ENCODE results near the gene CWC27. TPM values are rescaled to one million over a fixed set of nuclear protein-coding genes. Genes with fewer than 3 reads are reported as not detected.
A peak's percentile ranks its signal among the peaks of the same experiment; 100 is the strongest.

The CWC27 gene
- total RNA-seq, 1 experiment from 2014 or later: 12.6 TPM

GRCh38 chr5:65041296-65042158 is 272.8 kb downstream of the CWC27 start:
- ChIA-PET POLR2A (ENCODE audit: unreplicated experiment) (no interaction called here), CTCF (no interaction called here)
- Histone ChIP-seq H2AFZ (ENCODE audit: low read length) (no peak overlapping the region), H3K9ac (ENCODE audit: low read length) (no peak overlapping the region), H3K4me3 (ENCODE audit: low read length) (no peak overlapping the region), H3K27ac (ENCODE audit: low read length) (peak overlapping the region; percentile 39; the same call in 1 of the 2 replicates), H3F3A (ENCODE audit: low read length, unreplicated experiment) (no peaks in the 10 kb centered on the region), H3K9me2 (replicated peaks; ENCODE audit: low read length) (no peaks in the 10 kb centered on the region), H3K4me1 (ENCODE audit: insufficient read depth, low read length) (peaks cover 15% of the 10 kb centered on the region), H4K20me1 (ENCODE audit: low read length) (no peaks in the 10 kb centered on the region), H3K79me2 (ENCODE audit: low read length) (no peaks in the 10 kb centered on the region), H3K9me3 (ENCODE audit: low read length) (no peaks in the 10 kb centered on the region), H3K4me2 (ENCODE audit: low read length) (peak overlapping the region; percentile 17; the same call in 1 of the 2 replicates), H3K27me3 (ENCODE audit: low read length) (no peaks in the 10 kb centered on the region), H3K36me3 (ENCODE audit: low read depth, low read length) (no peaks in the 10 kb centered on the region)
- DNase-seq (peak; percentile 46), ATAC-seq (no peak; the same call in 1 of the 2 replicates)
- BruUV-seq (replicated peaks): no TSS peak
- intact Hi-C loops (cut with micrococcal nuclease): no loop called here
- no peak for TF ChIP-seq EZH2 (IDR thresholded peaks at IDR 0.05; ENCODE audit: low read length, unreplicated experiment)
- no peak for TF ChIP-seq EZH2phosphoT487 (IDR thresholded peaks at IDR 0.05; ENCODE audit: borderline replicate concordance, low read length)
- no peak for TF ChIP-seq CTCF (conservative IDR thresholded peaks at IDR 0.05; ENCODE audit: low read depth, low read length)

GRCh38 chr5:65043843-65044359 is 275.2 kb downstream of the CWC27 start:
- BruUV-seq (replicated peaks): no TSS peak
- DNase-seq (no peak), ATAC-seq (no peak)
- Histone ChIP-seq H2AFZ (ENCODE audit: low read length) (no peak overlapping the region), H3K4me2 (ENCODE audit: low read length) (no peak overlapping the region), H3K9me2 (replicated peaks; ENCODE audit: low read length) (no peaks in the 10 kb centered on the region), H3K79me2 (ENCODE audit: low read length) (no peaks in the 10 kb centered on the region), H3K9me3 (ENCODE audit: low read length) (no peaks in the 10 kb centered on the region), H3K36me3 (ENCODE audit: low read depth, low read length) (no peaks in the 10 kb centered on the region), H3F3A (ENCODE audit: low read length, unreplicated experiment) (no peaks in the 10 kb centered on the region), H3K4me1 (ENCODE audit: insufficient read depth, low read length) (peaks cover 15% of the 10 kb centered on the region), H4K20me1 (ENCODE audit: low read length) (no peaks in the 10 kb centered on the region), H3K27ac (ENCODE audit: low read length) (no peak overlapping the region), H3K27me3 (ENCODE audit: low read length) (no peaks in the 10 kb centered on the region), H3K9ac (ENCODE audit: low read length) (no peak overlapping the region), H3K4me3 (ENCODE audit: low read length) (no peak overlapping the region)
- ChIA-PET CTCF (no interaction called here), POLR2A (ENCODE audit: unreplicated experiment) (no interaction called here)
- no peak for TF ChIP-seq EZH2 (IDR thresholded peaks at IDR 0.05; ENCODE audit: low read length, unreplicated experiment)
- no peak for TF ChIP-seq EZH2phosphoT487 (IDR thresholded peaks at IDR 0.05; ENCODE audit: borderline replicate concordance, low read length)
- no peak for TF ChIP-seq CTCF (conservative IDR thresholded peaks at IDR 0.05; ENCODE audit: low read depth, low read length)
- intact Hi-C loops (cut with micrococcal nuclease): no loop called here

- H3K4me1 ChIP-seq (ENCODE audit: insufficient read depth, low read length): no peaks in the 10 kb centered on the region
- ATAC-seq (no peak), DNase-seq (no peak)
- intact Hi-C loops (cut with micrococcal nuclease): no loop called here
- no peaks in the 10 kb centered on the region for H3K27me3 ChIP-seq (ENCODE audit: low read length)
- no peaks in the 10 kb centered on the region for H3K9me3 ChIP-seq (ENCODE audit: low read length)
- H3F3A ChIP-seq (ENCODE audit: low read length, unreplicated experiment): no peaks in the 10 kb centered on the region
- no peak overlapping the region for H3K4me3 ChIP-seq (ENCODE audit: low read length)
- ChIA-PET CTCF (no interaction called here), POLR2A (ENCODE audit: unreplicated experiment) (no interaction called here)
- no peak overlapping the region for H3K27ac ChIP-seq (ENCODE audit: low read length)
- H2AFZ ChIP-seq (ENCODE audit: low read length): no peak overlapping the region
- no peaks in the 10 kb centered on the region for H3K79me2 ChIP-seq (ENCODE audit: low read length)
- H3K36me3 ChIP-seq (ENCODE audit: low read depth, low read length): no peaks in the 10 kb centered on the region
- BruUV-seq (replicated peaks): no TSS peak
- H4K20me1 ChIP-seq (ENCODE audit: low read length): no peaks in the 10 kb centered on the region
- TF ChIP-seq EZH2 (IDR thresholded peaks at IDR 0.05; ENCODE audit: low read length, unreplicated experiment): no peak
- no peak for TF ChIP-seq CTCF (conservative IDR thresholded peaks at IDR 0.05; ENCODE audit: low read depth, low read length)
- no peak for TF ChIP-seq EZH2phosphoT487 (IDR thresholded peaks at IDR 0.05; ENCODE audit: borderline replicate concordance, low read length)
- H3K9ac ChIP-seq (ENCODE audit: low read length): no peak overlapping the region
- no peak overlapping the region for H3K4me2 ChIP-seq (ENCODE audit: low read length)
- H3K9me2 ChIP-seq (replicated peaks; ENCODE audit: low read length): no peaks in the 10 kb centered on the region
Observed at GRCh38 chr5:65047225-65047624, 278.5 kb downstream of the CWC27 start.

Data from PC-3 (cell line).